ENCODE measurements around the gene CACNG3. TPM values are rescaled to one million over a fixed set of nuclear protein-coding genes. Genes with fewer than 3 reads are reported as not detected.

Gene CACNG3
- total RNA-seq, 2 donors from 2014 or later: not detected

DNA sequence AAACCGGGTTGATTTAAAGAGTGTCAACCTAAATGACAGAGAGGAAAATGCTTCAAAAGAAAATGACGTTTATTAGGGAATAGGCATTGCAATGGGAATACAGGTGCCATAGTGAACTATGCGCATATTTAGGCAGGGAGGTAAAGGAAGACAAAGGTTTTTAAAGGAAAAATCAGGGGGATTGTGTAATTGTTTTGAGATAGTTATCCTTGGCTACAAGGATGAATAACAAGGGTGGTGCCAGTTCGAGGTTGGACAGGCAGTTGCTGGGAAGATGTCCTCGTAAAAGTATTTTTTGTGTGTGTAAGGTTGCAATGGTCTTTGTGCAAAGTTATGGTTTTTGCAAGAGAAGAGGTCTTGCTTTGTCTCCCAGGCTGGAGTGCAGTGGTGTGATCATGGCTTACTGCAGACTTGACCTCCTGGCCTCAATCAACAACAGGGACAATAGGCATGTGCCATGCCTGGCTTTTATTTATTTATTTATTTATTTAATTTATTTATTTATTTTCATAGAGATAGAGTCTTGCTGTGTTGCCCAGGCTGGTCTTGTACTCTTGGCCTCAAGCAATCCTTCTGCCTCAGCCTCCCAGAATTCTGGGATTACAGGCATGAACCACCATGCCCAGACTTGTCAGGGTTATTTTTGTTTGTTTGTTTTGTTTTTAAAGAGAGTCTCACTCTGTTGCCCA, 63.1 kb downstream of the CACNG3 start:
- WGBS, 2 experiments (ENCODE audit: insufficient coverage in 1 of 2, insufficient read length in 1 of 2): 72 to 79% methylated on average over 5 of the region's 5 CpGs
- Histone ChIP-seq H3K9me3 (ENCODE audit: control insufficient read depth, low read length) (no peaks in the 10 kb centered on the region), H3K4me1 (ENCODE audit: control insufficient read depth, insufficient read depth, low read length) (no peaks in the 10 kb centered on the region), H3K27ac (ENCODE audit: low read depth, low read length) (no peak overlapping the region), H3K4me3 (ENCODE audit: low read length) (no peak overlapping the region), H3K36me3 (ENCODE audit: control insufficient read depth, insufficient read depth, low read length) (no peaks in the 10 kb centered on the region), H3K27me3 (ENCODE audit: control insufficient read depth, insufficient read depth, low read length, poor library complexity, severe bottlenecking) (no peaks in the 10 kb centered on the region), H3K9ac (ENCODE audit: extremely low read depth, low read length, poor library complexity, severe bottlenecking) (no peak overlapping the region)
- no peak overlapping the region for H3K4me3 Mint-ChIP-seq
- no peaks in the 10 kb centered on the region for H3K9me3 Mint-ChIP-seq
- H3K27me3 Mint-ChIP-seq (ENCODE audit: insufficient read depth): peaks cover 5% of the 10 kb centered on the region
- H3K27ac Mint-ChIP-seq: no peak overlapping the region
- DNase-seq: no peak
- TF ChIP-seq, protein P1, sequence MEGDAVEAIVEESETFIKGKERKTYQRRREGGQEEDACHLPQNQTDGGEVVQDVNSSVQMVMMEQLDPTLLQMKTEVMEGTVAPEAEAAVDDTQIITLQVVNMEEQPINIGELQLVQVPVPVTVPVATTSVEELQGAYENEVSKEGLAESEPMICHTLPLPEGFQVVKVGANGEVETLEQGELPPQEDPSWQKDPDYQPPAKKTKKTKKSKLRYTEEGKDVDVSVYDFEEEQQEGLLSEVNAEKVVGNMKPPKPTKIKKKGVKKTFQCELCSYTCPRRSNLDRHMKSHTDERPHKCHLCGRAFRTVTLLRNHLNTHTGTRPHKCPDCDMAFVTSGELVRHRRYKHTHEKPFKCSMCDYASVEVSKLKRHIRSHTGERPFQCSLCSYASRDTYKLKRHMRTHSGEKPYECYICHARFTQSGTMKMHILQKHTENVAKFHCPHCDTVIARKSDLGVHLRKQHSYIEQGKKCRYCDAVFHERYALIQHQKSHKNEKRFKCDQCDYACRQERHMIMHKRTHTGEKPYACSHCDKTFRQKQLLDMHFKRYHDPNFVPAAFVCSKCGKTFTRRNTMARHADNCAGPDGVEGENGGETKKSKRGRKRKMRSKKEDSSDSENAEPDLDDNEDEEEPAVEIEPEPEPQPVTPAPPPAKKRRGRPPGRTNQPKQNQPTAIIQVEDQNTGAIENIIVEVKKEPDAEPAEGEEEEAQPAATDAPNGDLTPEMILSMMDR (conservative IDR thresholded peaks at IDR 0.05): no peak
- peaks cover 4% of the 10 kb centered on the region for H3K4me1 Mint-ChIP-seq
- H3K36me3 Mint-ChIP-seq (ENCODE audit: low read depth): no peaks in the 10 kb centered on the region

DNA sequence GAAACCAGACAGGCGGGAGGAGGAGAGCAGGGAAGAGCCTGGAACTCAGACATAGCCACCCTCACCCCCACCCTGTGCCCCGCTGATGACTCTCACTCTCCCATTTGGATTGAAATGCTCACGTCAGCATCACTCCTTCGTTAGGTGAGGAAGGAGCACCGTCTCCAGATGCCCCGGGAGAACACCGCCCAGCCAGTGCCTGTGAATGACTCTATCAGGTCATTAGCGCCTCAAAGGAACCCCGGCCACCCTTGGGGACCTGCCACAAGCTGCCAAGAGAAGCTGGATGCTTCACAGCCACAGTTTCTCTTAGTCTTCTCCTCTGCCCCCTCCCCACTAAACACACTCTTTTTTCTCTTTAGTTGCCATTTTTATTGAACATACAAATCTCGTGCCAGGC, 66.0 kb downstream of the CACNG3 start:
- Mint-ChIP-seq H3K27ac (no peak overlapping the region), H3K4me1 (peaks cover 4% of the 10 kb centered on the region), H3K9me3 (no peaks in the 10 kb centered on the region), H3K4me3 (no peak overlapping the region), H3K36me3 (ENCODE audit: low read depth) (no peaks in the 10 kb centered on the region), H3K27me3 (ENCODE audit: insufficient read depth) (peaks cover 6% of the 10 kb centered on the region)
- TF ChIP-seq, protein P1 (conservative IDR thresholded peaks at IDR 0.05): no peak
- Histone ChIP-seq H3K4me3 (ENCODE audit: low read length) (no peak overlapping the region), H3K27ac (ENCODE audit: low read depth, low read length) (no peak overlapping the region), H3K9me3 (ENCODE audit: control insufficient read depth, low read length) (no peaks in the 10 kb centered on the region), H3K27me3 (ENCODE audit: control insufficient read depth, insufficient read depth, low read length, poor library complexity, severe bottlenecking) (no peaks in the 10 kb centered on the region), H3K4me1 (ENCODE audit: control insufficient read depth, insufficient read depth, low read length) (no peaks in the 10 kb centered on the region), H3K36me3 (ENCODE audit: control insufficient read depth, insufficient read depth, low read length) (no peaks in the 10 kb centered on the region), H3K9ac (ENCODE audit: extremely low read depth, low read length, poor library complexity, severe bottlenecking) (no peak overlapping the region)
- WGBS, 2 experiments (ENCODE audit: insufficient coverage in 1 of 2, insufficient read length in 1 of 2): 51 to 61% methylated on average over 4 to 10 of the region's 10 CpGs
- DNase-seq: peak; percentile 87

DNA sequence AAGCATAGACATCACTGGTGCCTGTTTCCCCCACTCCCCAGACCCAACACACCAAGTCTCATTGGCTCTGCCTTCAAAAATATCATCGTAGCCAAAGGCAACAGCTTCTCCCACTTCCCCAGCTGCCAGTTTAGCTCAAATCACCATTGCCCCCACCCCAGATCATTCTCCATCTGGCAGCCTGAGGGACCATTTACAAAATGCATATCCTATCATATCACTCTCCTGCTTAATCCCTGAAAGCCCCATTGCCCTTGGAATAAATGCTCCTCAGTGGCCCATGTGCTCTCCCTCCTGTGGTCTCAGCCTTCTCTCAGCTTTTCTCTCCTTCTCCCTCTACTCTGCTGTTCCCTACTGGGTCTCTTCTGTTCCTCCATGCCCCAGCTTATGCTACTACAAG, 68.3 kb downstream of the CACNG3 start:
- Mint-ChIP-seq H3K9me3 (no peaks in the 10 kb centered on the region), H3K4me1 (no peaks in the 10 kb centered on the region), H3K36me3 (ENCODE audit: low read depth) (no peaks in the 10 kb centered on the region), H3K27me3 (ENCODE audit: insufficient read depth) (peaks cover 6% of the 10 kb centered on the region), H3K4me3 (no peak overlapping the region), H3K27ac (no peak overlapping the region)
- H3K36me3 ChIP-seq (ENCODE audit: control insufficient read depth, insufficient read depth, low read length): no peaks in the 10 kb centered on the region
- no peaks in the 10 kb centered on the region for H3K9me3 ChIP-seq (ENCODE audit: control insufficient read depth, low read length)
- no peak overlapping the region for H3K4me3 ChIP-seq (ENCODE audit: low read length)
- H3K4me1 ChIP-seq (ENCODE audit: control insufficient read depth, insufficient read depth, low read length): no peaks in the 10 kb centered on the region
- H3K27ac ChIP-seq (ENCODE audit: low read depth, low read length): no peak overlapping the region
- WGBS, 2 experiments (ENCODE audit: insufficient coverage in 1 of 2, insufficient read length in 1 of 2): 88% methylated on average over 1 of the region's 1 CpG; no CpG with 5 or more reads in 1 of the 2 experiments
- no peaks in the 10 kb centered on the region for H3K27me3 ChIP-seq (ENCODE audit: control insufficient read depth, insufficient read depth, low read length, poor library complexity, severe bottlenecking)
- TF ChIP-seq, protein P1 (conservative IDR thresholded peaks at IDR 0.05): no peak
- DNase-seq: no peak
- H3K9ac ChIP-seq (ENCODE audit: extremely low read depth, low read length, poor library complexity, severe bottlenecking): no peak overlapping the region

Measured in endodermal cell (in vitro differentiated cells).